DOHH2 (cell line): ENCODE data around the gene MYH7B.

Experiments used
- H3F3A ChIP-seq: fragments of 200-600 bp; sonication (generic), shearing (Covaris generic); 2 replicates; pipeline ENCODE4 v1.6.0; 2016; ENCODE audit warnings: antibody characterized with exemption, mild to moderate bottlenecking; ENCODE audit not compliant: control insufficient read depth, insufficient read depth
- H3K27ac ChIP-seq: fragments of 200-600 bp; sonication (generic); 2 replicates; pipeline ENCODE4 v1.5.1; 2014; ENCODE audit warnings: low read depth, mild to moderate bottlenecking, low read length, moderate library complexity
- H3K27me3 ChIP-seq: fragments of 200-600 bp; sonication (generic); 2 replicates; pipeline ENCODE4 v1.6.1; 2014; ENCODE audit warnings: mild to moderate bottlenecking, low read length, mixed read lengths; ENCODE audit not compliant: control insufficient read depth
- H3K36me3 ChIP-seq: fragments of 200-600 bp; sonication (generic); 2 replicates; pipeline ENCODE4 v1.6.1; 2014; ENCODE audit warnings: mild to moderate bottlenecking, low read length, moderate library complexity, mixed read lengths; ENCODE audit not compliant: control insufficient read depth
- H3K4me1 ChIP-seq: fragments of 200-600 bp; sonication (generic); 2 replicates; pipeline ENCODE4 v1.6.1; 2014; ENCODE audit warnings: mild to moderate bottlenecking, low read length, mixed read lengths; ENCODE audit not compliant: control insufficient read depth
- H3K4me2 ChIP-seq: fragments of 200-600 bp; sonication (generic); 2 replicates; pipeline ENCODE4 v1.6.0; 2014; ENCODE audit warnings: mild to moderate bottlenecking, low read length, moderate library complexity
- H3K4me3 ChIP-seq: fragments of 200-600 bp; sonication (generic); 2 replicates; pipeline ENCODE4 v1.5.1; 2014; ENCODE audit warnings: mild to moderate bottlenecking, low read length, mixed read lengths
- H3K79me2 ChIP-seq: fragments of 200-600 bp; sonication (generic); 2 replicates; pipeline ENCODE4 v1.6.1; 2014; ENCODE audit warnings: mild to moderate bottlenecking, low read length, mixed read lengths; ENCODE audit not compliant: control insufficient read depth
- H3K9me2 ChIP-seq: fragments of 200-600 bp; sonication (generic); replicated peaks from 2 replicates; pipeline ENCODE4 v1.6.1; 2014; ENCODE audit warnings: mild to moderate bottlenecking, low read length, mixed read lengths; ENCODE audit not compliant: control insufficient read depth
- H3K9me3 ChIP-seq: fragments of 200-600 bp; sonication (generic); 2 replicates; pipeline ENCODE4 v1.6.1; 2014; ENCODE audit warnings: antibody characterized with exemption, low read length, mixed read lengths; ENCODE audit not compliant: control insufficient read depth, insufficient read depth
- H4K20me1 ChIP-seq: fragments of 200-600 bp; sonication (generic); 2 replicates; pipeline ENCODE4 v1.6.0; 2014; ENCODE audit warnings: low read depth, mild to moderate bottlenecking, antibody characterized with exemption, low read length, moderate library complexity; ENCODE audit not compliant: control insufficient read depth, insufficient read depth
- CTCF ChIP-seq: fragments of 200-600 bp; sonication (generic); IDR thresholded peaks from one replicate; pipeline ENCODE4 v1.5.1; 2014; ENCODE audit warnings: antibody characterized with exemption, mild to moderate bottlenecking, low read depth, low read length; ENCODE audit not compliant: poor library complexity, severe bottlenecking
- EZH2phosphoT487 ChIP-seq: fragments of 200-600 bp; sonication (generic); IDR thresholded peaks from 2 replicates; pipeline ENCODE4 v1.6.1; 2017; ENCODE audit warnings: borderline replicate concordance, mild to moderate bottlenecking, antibody characterized with exemption, low read length, moderate library complexity, mixed read lengths

Gene MYH7B

GRCh38 chr20:34990661-34991214, 35.1 kb downstream of the MYH7B start:
- no peak overlapping the region for H3K27ac ChIP-seq
- H3K36me3 ChIP-seq, result peaks cover 3% of the 10 kb centered on the region; the same call in 1 of the 2 replicates
- H3K9me3 ChIP-seq, result no peaks in the 10 kb centered on the region
- no peaks in the 10 kb centered on the region for H3F3A ChIP-seq
- no peak overlapping the region for H3K4me2 ChIP-seq
- no peaks in the 10 kb centered on the region for H3K79me2 ChIP-seq
- no peaks in the 10 kb centered on the region for H3K27me3 ChIP-seq
- no peaks in the 10 kb centered on the region for H3K4me1 ChIP-seq
- no peak for TF ChIP-seq CTCF
- TF ChIP-seq EZH2phosphoT487, result no peak
- H4K20me1 ChIP-seq, result peaks cover 3% of the 10 kb centered on the region; the same call in 1 of the 2 replicates
- no peaks in the 10 kb centered on the region for H3K9me2 ChIP-seq
- H3K4me3 ChIP-seq, result no peak overlapping the region

GRCh38 chr20:34992751-34993417, 37.2 kb downstream of the MYH7B start:
- Histone ChIP-seq H3K27ac (no peak overlapping the region), H3K9me3 (no peaks in the 10 kb centered on the region), H3K9me2 (no peaks in the 10 kb centered on the region), H4K20me1 (peaks cover 3% of the 10 kb centered on the region; the same call in 1 of the 2 replicates), H3F3A (no peaks in the 10 kb centered on the region), H3K36me3 (peaks cover 9% of the 10 kb centered on the region; the same call in 1 of the 2 replicates), H3K27me3 (no peaks in the 10 kb centered on the region), H3K4me1 (no peaks in the 10 kb centered on the region), H3K4me2 (no peak overlapping the region), H3K79me2 (no peaks in the 10 kb centered on the region), H3K4me3 (no peak overlapping the region)
- TF ChIP-seq EZH2phosphoT487, result no peak
- TF ChIP-seq CTCF, result no peak

- Histone ChIP-seq H3K4me3 (no peak overlapping the region), H3K79me2 (no peaks in the 10 kb centered on the region), H4K20me1 (no peaks in the 10 kb centered on the region), H3K4me1 (no peaks in the 10 kb centered on the region), H3K9me2 (no peaks in the 10 kb centered on the region), H3K27ac (no peak overlapping the region), H3K36me3 (peaks cover 9% of the 10 kb centered on the region; the same call in 1 of the 2 replicates), H3K4me2 (no peak overlapping the region), H3K27me3 (no peaks in the 10 kb centered on the region), H3F3A (no peaks in the 10 kb centered on the region), H3K9me3 (no peaks in the 10 kb centered on the region)
- TF ChIP-seq CTCF (no peak), EZH2phosphoT487 (no peak)
Observed at GRCh38 chr20:34993941-34994508, 38.4 kb downstream of the MYH7B start.
